NCI-H69 (cell line): Measurements from ENCODE around the gene STMN3.
A peak's percentile ranks its signal among the peaks of the same experiment; 100 is the strongest.
"Not testable (repeated sequence)": the region's sequence is repeated elsewhere in the genome, so short reads cannot be mapped to it uniquely, and the experiment has no call there.

ENCODE experiments used
- DNase-seq: peaks from one replicate; lab custom pipeline; 2025; lab: John Stamatoyannopoulos, UW

The STMN3 gene

GRCh38 chr20:63657260-63657936, 4.2 kb upstream of the STMN3 start:
- DNase-seq: peak; percentile 44

GRCh38 chr20:63656451-63656850, 3.2 kb upstream of the STMN3 start:
- no peak for DNase-seq

GRCh38 chr20:63655249-63655648, 2.0 kb upstream of the STMN3 start:
- DNase-seq: peak; percentile 16

- DNase-seq: no peak
Observed at GRCh38 chr20:63653974-63654668, 897 bp upstream of the STMN3 start.

- peak; percentile 64 for DNase-seq
Observed at GRCh38 chr20:63652192-63652980, 838 bp downstream of the STMN3 start.

- peak; percentile 28 for DNase-seq
Observed at GRCh38 chr20:63651942-63652191, 1.4 kb downstream of the STMN3 start.

- DNase-seq: not testable (repeated sequence)
Observed at GRCh38 chr20:63650486-63650885, 2.7 kb downstream of the STMN3 start.

- DNase-seq: peak; percentile 6
Observed at GRCh38 chr20:63648895-63649589, 4.2 kb downstream of the STMN3 start.

- no peak for DNase-seq
Observed at GRCh38 chr20:63648190-63648589, 5.0 kb downstream of the STMN3 start.

- no peak for DNase-seq
Observed at GRCh38 chr20:63645218-63645617, 8.0 kb downstream of the STMN3 start.

GRCh38 chr20:63643946-63644345, 9.3 kb downstream of the STMN3 start:
- DNase-seq: no peak

- DNase-seq: no peak
Observed at GRCh38 chr20:63643499-63643898, 9.7 kb downstream of the STMN3 start.

- peak; percentile 27 for DNase-seq
Observed at GRCh38 chr20:63642527-63643247, 10.5 kb downstream of the STMN3 start.

GRCh38 chr20:63641792-63642523, 11.3 kb downstream of the STMN3 start:
- peak; percentile 93 for DNase-seq

- no peak for DNase-seq
Observed at GRCh38 chr20:63641146-63641791, 12.0 kb downstream of the STMN3 start.

- DNase-seq: not testable (repeated sequence)
Observed at GRCh38 chr20:63640686-63641085, 12.5 kb downstream of the STMN3 start.

GRCh38 chr20:63640086-63640485, 13.1 kb downstream of the STMN3 start:
- no peak for DNase-seq

GRCh38 chr20:63639093-63639975, 13.9 kb downstream of the STMN3 start:
- no peak for DNase-seq

GRCh38 chr20:63636752-63637628, 16.2 kb downstream of the STMN3 start:
- DNase-seq: no peak
